HG03571 (cell line): Measurements from ENCODE around the gene LHFPL3.
A peak's percentile ranks its signal among the peaks of the same experiment; 100 is the strongest.

Source experiments
- ATAC-seq: cut with Tn5 transposase; IDR thresholded peaks from one replicate; pipeline ENCODE4 v1.9.1; 2021; ENCODE audit not compliant: unreplicated experiment

Gene LHFPL3

DNA sequence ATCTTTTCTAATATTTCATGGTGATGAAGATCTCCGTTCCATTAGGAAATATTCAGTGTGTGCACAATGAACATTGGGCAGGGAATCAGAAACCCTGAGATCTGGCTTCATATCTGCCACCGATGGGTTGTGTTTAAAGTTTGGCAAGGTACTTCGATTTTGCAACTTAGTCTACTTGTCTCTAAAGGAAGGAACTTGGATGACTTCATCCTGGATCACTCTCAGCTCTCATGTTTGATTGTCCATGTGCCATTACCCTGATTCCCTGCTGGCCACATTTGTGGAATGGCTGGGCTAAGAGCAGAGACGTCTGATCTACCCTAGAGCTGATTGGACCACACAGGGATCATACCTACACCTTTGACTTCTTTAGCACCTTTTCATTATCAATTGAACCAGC is 508.6 kb downstream of the LHFPL3 start:
- no peak for ATAC-seq

DNA sequence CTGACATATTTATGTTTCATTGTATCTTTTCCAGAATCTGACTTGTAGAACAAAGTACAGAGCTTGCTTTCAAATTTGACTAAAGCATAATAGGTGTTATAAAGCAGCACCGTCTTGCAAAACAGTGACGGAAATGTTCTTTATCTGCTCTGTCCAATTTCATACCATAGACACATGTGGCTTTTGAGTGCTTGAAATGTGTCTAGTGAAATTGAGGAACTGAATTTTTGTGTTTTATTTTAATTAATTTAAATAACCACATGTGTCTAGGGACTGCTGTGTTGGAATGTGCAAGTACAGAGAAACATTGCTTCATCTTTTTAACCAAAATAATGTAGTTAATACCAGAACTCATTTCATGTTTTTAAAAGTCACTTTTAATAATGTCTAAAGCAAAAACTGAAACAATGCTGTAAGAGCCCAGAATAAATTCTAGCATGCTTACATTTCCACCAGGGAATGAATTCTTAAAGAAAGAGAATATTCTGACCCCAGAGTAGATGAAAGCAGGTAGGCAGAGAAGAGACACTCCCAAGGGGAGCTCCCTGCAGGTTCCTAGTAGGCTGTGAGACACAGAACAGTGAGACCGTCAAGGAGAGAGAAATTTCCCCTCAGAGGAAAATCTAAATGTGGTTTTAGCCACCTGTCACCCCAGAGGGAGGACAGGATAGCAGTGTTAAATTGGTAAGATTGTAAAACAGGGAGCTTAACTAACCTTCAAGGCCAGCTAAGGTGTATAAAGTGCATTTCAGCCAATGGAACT is 510.3 kb downstream of the LHFPL3 start:
- ATAC-seq: no peak

DNA sequence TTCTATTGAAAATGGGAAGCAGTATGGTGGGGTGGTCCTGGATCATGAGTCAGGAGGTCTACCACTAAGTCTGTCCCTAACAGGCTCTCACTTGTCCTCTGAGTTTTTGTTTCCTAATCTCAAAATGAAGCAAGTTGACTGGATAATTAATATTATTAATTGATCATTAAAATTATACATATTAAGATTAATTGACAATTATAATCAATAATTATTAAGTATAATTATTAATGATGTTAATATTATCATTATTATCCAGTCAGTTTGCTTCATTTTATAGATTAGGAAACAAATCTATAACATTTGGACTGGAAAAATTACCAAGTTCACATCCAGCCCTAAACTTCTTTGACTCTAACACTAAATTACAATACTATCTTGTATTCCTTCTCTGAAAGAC is 511.4 kb downstream of the LHFPL3 start:
- ATAC-seq: no peak

DNA sequence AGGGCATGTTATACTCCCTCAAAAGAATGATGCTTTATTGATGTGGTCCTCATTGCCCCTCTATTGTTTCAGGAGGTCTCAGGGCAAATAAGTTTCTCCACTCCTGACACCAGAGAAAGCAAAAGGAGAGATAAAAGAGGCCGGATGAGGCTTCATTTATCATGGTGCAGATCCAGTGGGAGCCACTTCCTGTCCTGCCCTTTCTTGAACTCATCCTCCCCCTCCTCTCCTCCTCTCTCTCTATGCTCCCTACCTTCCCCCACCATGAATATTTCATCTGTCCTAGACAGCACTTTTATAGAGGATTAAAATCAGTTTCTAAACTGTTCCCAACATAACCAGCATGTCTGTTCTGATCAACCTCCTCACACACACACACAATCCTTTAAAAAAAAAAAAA is 513.4 kb downstream of the LHFPL3 start:
- no peak for ATAC-seq

DNA sequence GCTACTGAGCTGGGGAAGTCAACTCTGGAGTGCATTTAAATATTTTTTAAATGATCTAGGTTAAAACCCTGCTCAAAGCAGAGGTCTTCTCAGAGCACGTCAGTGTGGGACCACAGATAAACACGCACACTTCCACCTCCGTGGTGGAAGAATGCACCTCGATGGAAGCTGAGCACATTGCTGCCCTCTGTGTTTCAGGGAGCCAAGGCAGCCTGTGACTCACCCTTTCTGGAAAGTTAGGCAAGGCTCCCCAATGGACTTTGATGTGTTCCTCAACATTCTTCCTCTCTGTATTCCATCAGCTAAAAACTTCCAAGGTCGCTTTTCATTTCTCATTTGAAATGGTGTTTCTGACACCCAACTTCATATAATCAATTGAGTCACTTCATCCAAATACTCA is 514.8 kb downstream of the LHFPL3 start:
- no peak for ATAC-seq

DNA sequence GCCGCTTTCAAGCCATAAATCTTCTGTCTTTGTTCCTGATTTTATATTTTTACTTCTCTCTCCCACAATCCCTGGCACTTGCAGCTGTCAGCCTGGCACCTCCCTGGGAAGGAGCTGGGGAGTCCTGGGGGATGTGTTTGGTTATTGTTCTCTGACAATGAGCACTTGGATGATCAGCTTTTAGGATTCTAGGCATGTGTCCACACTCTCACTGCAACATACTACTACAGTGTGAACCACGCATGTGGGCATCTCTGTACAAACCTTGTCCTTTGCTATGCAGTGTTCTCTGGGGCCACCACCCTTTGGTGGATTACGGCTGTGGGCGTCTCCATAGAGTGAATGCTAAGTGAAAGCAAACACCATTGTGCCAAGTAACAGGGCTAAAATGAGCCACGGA is 517.2 kb downstream of the LHFPL3 start:
- ATAC-seq: no peak

DNA sequence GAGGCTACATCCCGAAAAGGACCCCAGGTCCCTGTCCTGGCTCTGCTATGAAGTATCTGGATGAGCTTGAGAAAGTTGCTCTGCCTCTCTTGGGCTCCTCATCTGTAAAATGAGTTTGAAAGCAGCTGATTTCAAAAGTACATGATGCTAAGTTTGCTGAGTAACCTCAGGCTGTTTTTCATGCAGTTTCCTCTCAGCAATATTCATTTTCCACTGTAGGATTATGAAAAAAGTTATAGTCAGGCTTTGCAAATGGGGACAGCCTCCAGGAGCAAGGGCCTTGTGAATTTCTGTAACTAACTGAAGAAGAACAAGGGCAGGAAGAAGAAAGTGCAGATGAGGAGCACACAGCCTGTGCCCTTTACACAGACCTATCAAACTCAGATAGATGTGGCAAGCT is 518.3 kb downstream of the LHFPL3 start:
- ATAC-seq: no peak

DNA sequence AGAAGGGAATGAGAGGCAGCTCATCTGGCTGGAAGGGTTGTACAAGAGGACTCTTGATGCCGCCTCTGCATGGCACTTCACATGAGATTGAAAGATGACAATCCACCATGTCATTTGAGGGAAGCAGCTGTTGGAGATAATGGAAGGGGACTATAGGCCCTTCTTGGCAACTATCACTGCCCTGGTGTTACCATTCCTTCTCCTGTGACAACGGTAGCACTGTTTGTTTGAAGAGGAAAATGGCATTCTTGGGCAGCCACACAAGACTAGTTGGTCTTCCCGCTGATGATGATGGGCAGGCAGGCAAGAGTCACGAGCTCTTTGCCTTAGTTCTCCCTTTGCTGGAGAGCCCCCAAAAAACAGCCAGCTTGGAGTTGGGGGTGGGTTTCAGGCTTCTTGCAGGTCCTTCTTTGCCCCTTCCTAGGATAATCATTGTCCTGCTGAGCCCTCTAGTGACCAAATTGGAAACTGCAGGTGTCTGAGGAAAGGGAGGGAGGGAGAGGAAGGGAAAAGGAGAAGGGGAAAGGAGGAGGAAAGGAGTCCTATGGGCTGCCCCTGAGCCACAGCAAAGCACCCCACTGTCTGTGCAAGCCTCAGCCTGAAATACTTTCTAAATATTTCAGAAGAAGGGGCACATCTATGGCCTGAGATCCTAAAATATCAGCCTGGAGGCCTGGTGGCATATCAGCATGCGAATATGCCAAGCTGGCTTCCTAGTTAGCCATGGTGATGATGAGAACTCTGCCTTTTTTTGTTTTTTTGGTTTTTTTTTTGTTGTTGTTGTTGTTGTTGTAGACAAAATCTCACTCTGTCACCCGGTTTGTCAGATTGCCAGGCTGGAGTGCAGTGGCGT is 520.0 kb downstream of the LHFPL3 start:
- ATAC-seq: no peak

DNA sequence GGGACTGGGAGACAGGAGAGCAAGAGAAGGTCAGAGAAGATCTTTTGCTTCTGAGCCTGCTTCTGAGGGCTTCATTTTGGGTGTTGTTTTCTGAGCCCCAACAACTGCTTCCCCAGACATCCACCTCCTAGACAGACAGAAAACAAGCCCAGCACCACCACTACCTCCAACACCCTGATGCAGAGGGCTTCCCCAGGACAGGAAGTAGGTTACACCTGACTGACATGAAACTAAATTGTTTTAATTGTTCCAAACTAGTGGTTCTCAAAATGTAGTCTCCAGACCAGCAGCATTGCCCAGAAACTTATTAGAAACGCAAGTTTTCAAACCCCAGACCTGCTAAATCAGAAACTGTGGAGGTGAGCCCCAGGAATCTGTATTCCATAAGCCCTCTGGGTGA is 522.0 kb downstream of the LHFPL3 start:
- no peak for ATAC-seq

DNA sequence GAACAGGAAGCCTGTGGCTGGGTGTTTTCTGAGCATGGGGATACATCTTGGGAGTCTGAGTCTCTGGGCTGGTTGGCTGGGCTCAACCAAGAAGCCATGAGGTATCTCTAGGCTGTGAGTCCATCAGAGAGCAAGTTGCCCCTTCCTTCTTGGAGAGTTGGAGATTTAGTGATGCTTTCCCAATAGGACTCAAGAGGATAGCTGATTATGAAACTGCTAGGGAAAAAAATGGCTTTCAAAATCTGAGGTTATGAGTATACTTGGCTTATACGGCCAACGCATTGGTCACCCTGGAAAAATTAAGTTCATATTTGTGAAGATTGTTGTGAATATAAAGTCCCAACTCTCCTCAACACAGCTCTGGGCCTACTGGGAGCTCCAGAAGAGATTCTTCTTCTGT is 522.9 kb downstream of the LHFPL3 start:
- ATAC-seq: no peak

DNA sequence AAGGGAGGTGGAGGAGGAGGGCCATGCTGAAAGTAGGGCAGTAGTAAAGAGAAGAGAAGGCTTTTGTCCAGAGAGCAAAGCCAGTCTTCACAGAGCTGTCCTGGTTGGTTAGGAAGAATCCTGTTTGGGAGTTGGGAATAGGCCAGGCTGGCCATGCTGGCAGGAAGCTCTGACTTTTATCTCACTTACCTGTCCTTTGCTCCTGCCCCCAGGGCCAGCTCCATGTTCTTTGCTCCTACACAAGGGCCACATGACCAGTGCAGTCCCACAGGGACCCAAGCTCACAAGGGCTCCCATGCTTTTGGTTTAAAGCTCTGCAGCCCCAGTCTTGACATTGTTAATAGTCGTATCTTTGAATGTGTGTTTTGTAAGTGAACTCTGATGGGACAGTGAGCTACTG is 524.0 kb downstream of the LHFPL3 start:
- ATAC-seq: no peak

DNA sequence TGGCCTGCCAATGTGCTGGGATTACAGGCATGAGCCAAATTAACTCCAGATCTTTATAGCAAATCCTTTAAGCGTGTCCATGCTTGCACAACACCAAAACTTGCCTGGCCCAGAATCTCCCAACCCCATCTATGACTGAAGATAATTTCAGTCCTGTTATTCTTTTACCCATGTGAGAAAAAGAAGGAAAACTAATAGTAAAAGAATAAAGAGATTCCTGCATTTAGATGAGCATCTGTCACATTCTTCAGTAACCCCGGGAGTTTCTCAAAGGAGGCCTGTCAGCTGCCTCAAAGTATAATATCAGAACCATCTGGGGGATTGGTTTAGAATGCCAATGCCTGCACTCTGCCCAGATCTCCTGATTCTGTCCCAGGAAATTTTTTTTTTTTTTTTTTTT is 527.5 kb downstream of the LHFPL3 start:
- no peak for ATAC-seq

DNA sequence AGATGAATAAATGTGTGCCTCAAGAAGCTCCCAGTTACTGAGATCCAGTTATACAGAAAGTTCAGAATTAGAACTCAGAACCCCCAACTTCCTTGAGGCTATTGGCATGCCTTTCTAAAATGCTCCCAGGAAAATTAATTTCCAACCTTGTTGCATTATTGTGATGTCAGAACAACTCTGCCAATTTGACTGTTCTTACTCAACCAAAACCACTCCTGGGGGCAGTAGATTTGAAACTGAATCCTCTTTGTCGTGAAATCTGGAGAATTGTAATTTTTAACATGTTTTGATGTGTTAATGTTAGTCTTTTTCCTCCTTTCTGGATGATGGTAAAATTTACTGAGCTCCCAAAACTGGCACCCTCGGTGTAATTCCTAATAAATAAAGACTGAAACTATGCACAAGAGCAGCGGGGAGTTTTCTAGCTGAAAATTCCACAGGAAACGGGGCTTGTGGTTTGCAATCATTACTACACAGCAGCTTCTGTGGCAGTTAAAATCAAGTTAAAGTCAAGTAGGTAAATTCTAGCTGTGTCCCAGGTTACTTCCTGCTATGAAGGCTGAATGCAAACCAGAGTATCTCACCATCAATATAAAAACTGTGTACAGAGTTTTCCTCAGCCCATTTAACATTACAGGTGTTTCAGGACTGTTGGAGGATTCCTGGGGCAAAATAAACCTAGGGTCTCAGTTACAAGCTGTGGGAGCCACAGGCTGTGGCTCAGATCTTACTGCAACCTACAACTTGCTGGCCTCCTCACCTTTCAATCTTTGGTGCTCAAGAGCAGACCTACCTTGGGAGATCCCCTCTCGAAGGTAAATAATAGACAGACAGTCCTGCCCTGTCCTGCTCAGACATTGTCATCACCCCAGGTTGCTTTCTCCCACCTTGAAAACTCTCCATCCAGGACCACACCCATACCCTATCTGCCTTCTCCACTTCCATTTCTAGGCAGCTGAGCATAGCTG is 529.3 kb downstream of the LHFPL3 start:
- ATAC-seq: peak; percentile 60

DNA sequence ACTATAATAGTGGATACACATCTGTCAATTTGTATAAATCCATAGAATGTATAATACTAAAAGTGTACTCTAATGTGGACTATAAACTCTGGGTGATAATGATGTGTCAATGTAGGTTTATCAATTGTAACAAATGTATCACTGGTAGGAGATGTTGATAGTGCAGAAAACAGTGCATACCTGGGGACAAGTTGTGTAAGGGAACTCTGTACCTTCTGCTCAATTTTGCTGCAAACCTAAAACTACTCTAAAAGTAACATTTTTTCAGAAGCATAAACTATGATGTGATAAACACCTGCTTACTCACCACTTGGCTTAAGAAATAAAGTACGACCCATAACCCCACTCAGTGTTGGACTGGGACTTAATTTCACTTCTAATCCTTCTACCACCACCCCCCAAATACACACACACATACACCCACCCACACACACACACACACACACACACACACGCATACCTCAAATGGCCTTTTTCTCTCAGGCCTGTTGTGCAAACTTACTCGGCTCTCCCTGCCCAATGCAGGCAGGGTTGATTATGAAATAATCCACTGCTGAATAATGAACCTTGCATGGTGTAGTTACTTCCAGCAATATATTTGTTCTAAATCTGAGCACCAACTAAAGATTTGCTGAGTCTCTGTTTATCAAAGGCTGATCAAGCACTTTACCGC is 531.5 kb downstream of the LHFPL3 start:
- ATAC-seq: no peak

DNA sequence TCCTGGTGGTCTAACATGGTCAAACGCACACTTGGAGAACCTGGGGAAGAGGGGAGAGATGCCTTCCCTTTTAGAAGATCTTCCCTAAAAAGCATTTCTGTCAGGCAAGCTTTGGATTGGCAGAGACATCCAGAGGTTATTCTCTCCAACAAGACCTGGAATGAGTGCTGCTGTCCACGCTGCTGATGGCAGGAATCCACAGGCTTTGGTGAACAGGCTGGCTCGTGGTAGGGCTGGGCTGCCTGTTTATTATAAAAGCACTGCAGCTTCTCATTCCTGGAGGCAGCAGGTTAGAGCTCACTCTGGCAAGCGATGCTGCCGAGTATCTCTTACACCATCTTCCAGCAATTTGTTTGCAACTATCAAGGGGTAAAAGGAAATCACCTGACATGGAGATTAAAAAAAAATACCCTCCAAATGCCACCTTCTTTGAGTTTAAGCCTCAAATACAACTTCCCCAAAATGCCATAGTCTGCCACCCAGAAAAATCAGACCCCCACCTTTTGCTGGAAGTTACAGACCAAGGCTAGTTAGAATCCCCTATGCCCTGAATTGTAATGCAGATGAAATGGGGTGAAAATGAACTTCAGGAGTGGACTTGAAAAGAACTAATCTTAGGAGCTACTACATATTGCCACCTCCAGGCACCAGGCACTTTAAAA is 533.5 kb downstream of the LHFPL3 start:
- no peak for ATAC-seq

DNA sequence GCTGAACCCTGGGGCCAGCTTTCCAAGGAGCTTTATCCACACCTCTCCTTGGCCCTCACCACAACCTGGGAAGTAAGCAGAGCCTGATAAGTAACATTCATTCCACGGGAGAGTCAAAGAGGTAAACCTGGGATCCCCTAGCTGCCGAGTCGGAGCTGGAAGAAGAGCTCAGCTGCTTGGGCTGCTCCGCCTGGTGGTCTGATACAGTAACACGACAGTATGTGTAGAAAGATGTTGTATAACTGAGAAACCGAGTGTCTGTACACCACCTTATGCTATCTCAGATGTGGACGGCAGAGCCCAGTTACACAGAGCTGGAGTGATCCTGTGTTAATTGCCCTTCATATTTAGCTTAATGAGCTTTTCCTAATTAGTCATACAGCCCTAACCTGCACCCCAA is 534.3 kb downstream of the LHFPL3 start:
- no peak for ATAC-seq

DNA sequence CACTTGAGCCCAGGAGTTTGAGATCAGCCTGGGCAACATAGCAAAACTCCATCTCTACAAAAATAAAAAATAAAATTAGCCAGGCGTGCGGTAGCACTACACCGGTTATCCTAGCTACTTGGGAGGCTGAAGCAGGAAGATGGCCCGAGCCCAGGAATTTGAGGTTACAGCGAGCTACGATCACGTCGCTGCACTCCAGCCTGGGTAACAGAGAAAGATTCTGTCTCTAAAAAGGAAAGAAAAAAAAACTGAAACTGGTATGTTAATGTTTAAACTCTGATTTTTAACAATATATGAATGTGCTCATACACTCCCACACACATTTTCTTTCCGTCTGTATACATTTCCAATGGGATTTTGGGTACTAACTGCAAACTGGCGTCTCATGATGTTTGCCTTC is 545.0 kb downstream of the LHFPL3 start:
- no peak for ATAC-seq

DNA sequence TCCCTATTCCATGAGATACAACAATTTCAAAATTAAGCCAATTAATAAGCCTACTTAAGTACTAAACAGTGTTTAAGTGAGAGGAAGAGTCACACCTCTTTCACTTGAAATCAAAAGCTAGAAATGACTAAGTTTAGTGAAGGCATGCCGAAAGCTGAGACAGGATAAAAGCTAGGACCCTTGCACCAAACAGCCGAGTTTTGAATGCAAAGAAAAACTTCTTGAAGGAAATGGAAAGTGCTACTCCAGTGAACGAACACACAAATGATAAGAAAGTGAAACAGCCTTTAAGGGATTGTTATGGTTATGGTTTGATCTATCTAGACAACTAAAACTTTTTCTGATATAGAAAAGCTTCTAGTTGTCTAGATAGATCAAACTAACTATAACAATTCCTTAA is 550.2 kb downstream of the LHFPL3 start:
- peak; percentile 81 for ATAC-seq

DNA sequence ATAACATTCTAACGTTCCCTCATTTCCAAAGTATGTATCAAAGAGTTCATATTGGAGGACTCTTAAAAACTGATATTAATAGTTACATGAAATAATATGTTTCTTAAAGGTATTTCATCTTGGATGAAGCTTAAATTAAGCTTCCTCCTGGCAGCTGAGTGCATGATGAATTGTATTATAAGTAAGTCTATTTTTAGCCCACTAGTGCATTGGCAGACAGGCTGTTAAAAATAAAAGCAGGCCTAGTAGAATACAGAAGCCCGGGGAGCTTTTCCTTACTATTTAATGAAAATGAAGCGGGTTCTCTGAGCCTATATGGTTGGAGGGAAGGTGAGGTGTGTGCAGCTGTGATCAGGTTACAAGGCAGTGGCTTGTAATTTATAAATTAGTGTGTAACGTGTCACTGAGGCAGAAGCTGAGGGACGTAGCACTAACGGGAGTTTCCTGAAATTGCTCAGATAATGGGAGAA is 554.9 kb downstream of the LHFPL3 start:
- peak; percentile 7 for ATAC-seq
